Measurements from ENCODE around the gene LRRC27.

LRRC27 gene

GRCh38 chr10:132339276-132339675 lies 7.3 kb downstream of the LRRC27 start:
- DNase-seq = no peak

GRCh38 chr10:132341017-132341416 lies 9.0 kb downstream of the LRRC27 start:
- no peak for DNase-seq

- no peak for DNase-seq
These were observed 9.8 kb downstream of the LRRC27 start for GRCh38 chr10:132341781-132342180.

- no peak for DNase-seq
These were observed 10.6 kb downstream of the LRRC27 start for GRCh38 chr10:132342553-132342952.

GRCh38 chr10:132344386-132344785 lies 12.4 kb downstream of the LRRC27 start:
- no peak for DNase-seq

DNA sequence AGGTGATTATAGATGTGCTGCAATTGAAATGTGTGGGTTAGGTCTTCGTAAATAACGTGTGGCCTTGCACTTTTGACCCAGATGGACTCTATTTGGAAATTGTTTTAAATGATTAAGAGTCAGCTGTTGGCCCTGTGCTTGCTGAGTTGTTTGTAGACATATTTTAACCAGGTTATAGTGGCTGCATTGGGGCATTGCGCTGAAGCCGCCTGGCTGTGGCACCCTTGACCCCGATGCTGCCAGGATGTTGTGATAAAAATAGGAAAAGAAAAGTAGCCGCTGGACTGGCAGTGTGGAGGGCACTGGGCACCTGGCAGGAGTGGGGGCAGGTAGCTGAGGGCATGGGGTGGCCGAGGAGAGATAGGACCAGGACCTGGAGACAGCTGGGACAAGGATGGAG lies 13.4 kb downstream of the LRRC27 start:
- no peak for DNase-seq

- DNase-seq = no peak
These were observed 14.8 kb downstream of the LRRC27 start for GRCh38 chr10:132346806-132347205.

DNA sequence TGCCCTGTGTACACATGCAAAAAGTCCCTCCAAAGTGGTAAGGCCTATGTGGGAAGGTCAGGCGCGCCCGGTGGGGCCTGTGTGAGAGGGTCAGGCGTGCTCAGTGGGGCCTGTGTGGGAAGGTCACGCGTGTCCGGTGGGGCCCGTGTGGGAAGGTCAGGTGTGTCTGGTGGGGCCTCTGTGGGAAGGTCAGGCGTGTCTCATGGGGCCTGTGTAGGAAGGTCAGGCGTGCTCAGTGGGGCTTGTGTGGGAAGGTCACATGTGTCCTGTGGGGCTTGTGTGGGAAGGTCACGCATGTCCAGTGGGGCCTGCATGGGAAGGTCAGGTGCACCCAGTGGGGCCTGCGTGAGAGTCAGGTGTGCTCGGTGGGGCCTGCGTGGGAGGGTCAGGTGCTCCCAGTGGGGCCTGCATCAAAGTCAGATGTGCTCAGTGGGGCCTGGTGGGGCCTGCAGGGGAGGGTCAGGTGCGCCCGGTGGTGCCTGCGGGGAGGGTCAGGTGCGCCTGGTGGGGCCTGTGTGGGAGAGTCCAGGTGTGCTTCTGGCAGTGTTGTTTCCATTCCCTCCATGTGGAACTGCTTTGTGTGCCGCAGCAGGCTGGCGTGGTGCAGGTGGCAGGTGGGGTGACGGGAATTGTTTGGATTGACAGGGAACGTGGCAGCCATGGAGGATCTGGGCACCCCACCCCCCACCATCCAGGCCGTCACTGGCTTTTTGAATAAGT lies 15.4 kb downstream of the LRRC27 start:
- DNase-seq = no peak

- no peak for DNase-seq
These were observed 15.9 kb downstream of the LRRC27 start for GRCh38 chr10:132347931-132348267.

DNA sequence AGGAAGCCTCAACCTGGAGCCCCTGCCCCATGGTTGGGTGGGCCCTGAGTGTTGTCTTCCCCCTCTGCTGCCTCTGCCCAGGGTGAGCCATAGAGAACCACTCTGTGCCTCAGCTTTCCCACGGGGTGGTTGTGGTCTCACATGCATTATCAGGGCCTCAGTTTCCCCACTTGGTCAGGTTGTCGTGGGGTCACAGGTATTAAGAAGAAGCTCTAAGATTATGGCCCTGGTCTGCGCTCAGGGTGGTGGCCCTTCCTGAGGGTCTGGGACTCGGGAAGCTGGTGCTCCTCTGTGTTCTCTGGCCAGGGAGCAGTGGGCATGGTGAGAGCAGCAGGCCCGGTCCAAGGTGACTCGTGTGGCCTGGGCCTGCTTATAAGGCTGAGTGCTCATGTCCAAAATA lies 17.8 kb downstream of the LRRC27 start:
- no peak for DNase-seq

DNA sequence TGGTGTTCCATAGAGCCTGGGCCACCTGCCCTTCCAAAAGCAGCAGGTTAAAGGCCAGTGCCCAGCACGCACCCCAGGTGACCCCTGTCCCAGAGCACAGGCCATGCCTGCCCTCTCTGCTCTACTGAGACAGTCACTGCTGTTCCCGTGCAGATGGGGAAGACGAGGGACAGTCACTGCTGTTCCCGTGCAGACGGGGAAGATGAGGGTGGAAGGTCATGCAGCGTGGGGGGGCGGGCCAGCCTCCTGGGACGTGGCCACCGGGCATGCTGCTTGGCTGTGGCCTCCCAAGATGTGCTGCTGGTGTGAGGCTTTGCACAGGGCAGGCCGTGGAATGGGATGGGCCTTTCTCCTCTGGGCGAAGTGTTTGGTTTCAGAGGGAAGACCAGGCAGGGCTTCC lies 18.4 kb downstream of the LRRC27 start:
- no peak for DNase-seq

- no peak for DNase-seq
These were observed 19.0 kb downstream of the LRRC27 start for GRCh38 chr10:132350946-132351345.

DNA sequence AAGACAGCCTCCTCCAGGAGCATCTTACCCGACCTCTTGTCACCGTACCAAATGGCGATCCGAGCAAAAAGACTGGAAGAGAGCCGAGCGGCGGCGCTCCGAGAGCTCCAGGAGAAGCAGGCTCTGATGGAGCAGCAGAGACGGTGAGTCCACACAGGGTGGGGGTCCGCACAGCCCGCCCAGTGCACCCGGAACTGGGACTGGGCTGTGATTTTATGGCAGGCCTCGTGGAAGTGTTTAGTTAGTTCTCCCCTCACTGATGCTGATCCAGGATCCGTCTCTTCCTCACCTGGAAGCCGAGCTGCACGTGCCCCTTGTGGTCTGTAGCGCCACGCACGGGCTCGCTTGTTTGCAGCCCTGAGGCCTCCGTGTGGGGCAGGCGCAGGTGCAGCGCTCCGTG lies 19.6 kb downstream of the LRRC27 start:
- DNase-seq = no peak

DNA sequence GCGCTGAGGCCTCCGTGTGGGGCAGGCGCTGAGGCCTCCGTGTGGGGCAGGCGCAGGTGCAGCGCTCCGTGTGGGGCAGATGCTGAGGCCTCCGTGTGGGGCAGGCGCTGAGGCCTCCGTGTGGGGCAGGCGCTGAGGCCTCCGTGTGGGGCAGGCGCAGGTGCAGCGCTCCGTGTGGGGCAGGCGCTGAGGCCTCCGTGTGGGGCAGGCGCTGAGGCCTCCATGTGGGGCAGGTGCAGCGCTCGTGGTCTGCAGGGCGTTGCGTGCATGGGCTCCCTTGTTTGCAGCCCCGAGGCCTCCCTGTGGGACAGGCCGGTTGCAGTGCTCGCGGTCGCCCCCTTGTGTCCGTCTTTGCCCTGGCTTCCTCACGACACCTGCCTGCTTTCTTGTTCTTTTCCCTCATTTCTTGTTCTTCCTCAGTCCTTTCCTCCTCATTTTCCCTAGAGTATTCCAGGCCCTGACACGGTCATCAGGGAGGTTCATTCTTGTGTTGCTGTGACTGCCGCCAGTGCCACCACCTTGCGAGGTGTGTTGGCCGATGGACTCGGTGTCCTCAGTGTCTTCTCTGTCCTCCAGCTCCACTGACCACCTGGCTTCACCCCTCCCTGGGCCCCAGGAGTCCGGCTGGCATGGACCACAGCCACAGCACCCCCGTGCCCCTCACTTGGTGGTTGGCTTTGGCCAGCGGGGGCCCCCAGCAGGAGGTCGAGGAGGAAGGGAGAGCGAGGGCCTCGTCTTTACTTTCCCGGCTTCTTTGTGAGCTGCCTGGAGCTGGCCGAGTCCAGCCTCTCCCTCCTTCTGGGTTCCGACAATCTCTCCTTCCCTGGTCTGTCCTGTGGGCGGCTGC lies 20.7 kb downstream of the LRRC27 start:
- DNase-seq = peak; percentile 86

GRCh38 chr10:132353456-132354355 lies 21.7 kb downstream of the LRRC27 start:
- no peak for DNase-seq

- DNase-seq = no peak
These were observed 22.5 kb downstream of the LRRC27 start for GRCh38 chr10:132354356-132355094.

GRCh38 chr10:132355297-132355696 lies 23.3 kb downstream of the LRRC27 start:
- no peak for DNase-seq

- no peak for DNase-seq
These were observed 23.8 kb downstream of the LRRC27 start for GRCh38 chr10:132355754-132356153.

- no peak for DNase-seq
These were observed 24.7 kb downstream of the LRRC27 start for GRCh38 chr10:132356621-132357195.

DNA sequence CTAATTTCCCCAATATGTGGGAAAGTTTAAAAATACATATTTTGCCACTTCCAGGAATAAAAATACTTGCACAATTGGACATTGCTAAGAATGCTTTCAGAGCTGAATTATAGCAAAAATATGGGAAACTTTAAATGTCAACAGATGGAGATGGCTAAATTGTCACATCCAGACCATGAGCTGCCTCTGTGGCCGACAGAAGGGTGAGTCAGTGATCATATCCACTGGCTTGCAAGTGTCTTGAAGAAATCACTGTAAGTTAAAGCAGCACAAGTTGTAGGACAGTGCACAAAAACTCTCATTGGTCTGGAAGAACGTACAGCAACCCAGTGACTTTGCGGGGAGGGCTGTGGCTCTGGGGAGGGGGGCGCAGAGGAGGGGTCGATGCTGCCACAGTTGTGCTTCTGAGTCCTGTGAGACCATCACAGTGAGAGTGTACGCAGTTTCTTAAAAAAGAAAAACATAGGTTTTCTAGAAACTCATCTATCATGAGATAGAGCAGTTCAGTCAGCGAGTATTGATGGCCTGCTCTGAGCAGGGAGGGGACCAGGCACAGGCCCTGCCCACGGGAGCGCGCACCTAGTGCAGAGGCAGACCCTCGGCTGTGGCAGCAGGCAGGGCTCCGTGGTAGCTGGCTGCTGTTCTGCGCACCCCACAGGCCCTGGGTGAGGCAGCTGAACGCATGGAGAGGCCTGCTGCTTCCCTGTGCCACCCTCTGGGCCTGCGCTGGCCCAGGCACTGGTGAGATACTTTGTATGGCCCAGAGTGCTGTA lies 25.5 kb downstream of the LRRC27 start:
- DNase-seq = no peak

DNA sequence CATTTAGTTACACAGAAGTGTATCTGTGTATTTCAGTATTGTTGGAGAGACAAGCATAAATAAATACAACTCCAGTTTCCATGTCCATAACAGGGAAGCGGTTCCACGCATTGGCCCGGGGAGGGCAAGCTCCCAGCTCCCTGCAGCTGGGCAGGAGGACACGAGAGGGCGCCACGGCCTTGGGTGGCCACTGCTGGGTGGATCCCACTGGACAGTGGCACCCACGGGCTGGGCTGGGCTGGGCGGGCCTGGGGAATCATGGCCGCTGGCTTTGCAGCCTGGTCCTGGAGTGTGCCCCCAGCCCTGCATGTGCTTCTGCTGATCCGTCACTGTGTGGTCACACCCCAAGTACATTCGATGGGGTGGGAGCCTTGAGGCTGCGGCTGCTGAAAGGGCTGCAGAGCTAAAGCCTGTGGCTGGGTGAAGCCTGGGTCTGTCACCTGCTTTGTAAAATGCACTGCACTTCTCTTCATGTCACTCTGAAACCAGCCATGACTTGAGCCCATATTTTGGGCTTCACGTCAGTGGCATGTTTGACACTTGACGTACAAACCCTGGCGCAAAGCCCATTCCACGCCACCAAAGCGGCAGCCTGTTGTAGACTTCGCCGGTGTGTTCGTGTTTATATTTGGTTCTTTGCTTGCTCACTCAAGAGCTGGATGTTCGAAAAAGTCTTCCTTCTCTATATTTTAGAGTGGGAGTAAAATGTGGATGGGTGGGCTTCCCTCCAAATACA lies 27.5 kb downstream of the LRRC27 start:
- no peak for DNase-seq

Data from activated CD4-positive, alpha-beta T cell treated with anti-CD3 and anti-CD28 coated beads for 48 hours (primary cell).